GM18861 (cell line): ENCODE measurements around the gene TRIOBP.
"Not testable (repeated sequence)": the region's sequence is repeated elsewhere in the genome, so short reads cannot be mapped to it uniquely, and the experiment has no call there.

Experiments used
- ATAC-seq: cut with Tn5 transposase; IDR thresholded peaks from one replicate; pipeline ENCODE4 v1.9.1; 2021; ENCODE audit not compliant: unreplicated experiment

TRIOBP gene

GRCh38 chr22:37775785-37776638, 79.2 kb downstream of the TRIOBP start:
- no peak for ATAC-seq

GRCh38 chr22:37776639-37777005, 79.8 kb downstream of the TRIOBP start:
- no peak for ATAC-seq

GRCh38 chr22:37777122-37777687, 80.4 kb downstream of the TRIOBP start:
- peak; percentile 59 for ATAC-seq

GRCh38 chr22:37778370-37779009, 81.6 kb downstream of the TRIOBP start:
- ATAC-seq: no peak

- no peak for ATAC-seq
Measured at GRCh38 chr22:37781434-37782059, 84.7 kb downstream of the TRIOBP start.

- no peak for ATAC-seq
Measured at GRCh38 chr22:37782340-37783168, 85.7 kb downstream of the TRIOBP start.

GRCh38 chr22:37784829-37785495, 88.1 kb downstream of the TRIOBP start:
- no peak for ATAC-seq

GRCh38 chr22:37790234-37790633, 93.4 kb downstream of the TRIOBP start:
- no peak for ATAC-seq

- ATAC-seq: no peak
Measured at GRCh38 chr22:37792494-37792893, 95.6 kb downstream of the TRIOBP start.

- no peak for ATAC-seq
Measured at GRCh38 chr22:37794376-37794775, 97.5 kb downstream of the TRIOBP start.

GRCh38 chr22:37796079-37796478, 99.2 kb downstream of the TRIOBP start:
- no peak for ATAC-seq

GRCh38 chr22:37797259-37797658, 100.4 kb downstream of the TRIOBP start:
- ATAC-seq: not testable (repeated sequence)

GRCh38 chr22:37797874-37798500, 101.1 kb downstream of the TRIOBP start:
- ATAC-seq: no peak

- not testable (repeated sequence) for ATAC-seq
Measured at GRCh38 chr22:37799979-37800378, 103.1 kb downstream of the TRIOBP start.

GRCh38 chr22:37801946-37802309, 105.1 kb downstream of the TRIOBP start:
- ATAC-seq: no peak

- no peak for ATAC-seq
Measured at GRCh38 chr22:37802310-37803194, 105.7 kb downstream of the TRIOBP start.

- no peak for ATAC-seq
Measured at GRCh38 chr22:37803195-37803638, 106.4 kb downstream of the TRIOBP start.

- no peak for ATAC-seq
Measured at GRCh38 chr22:37803639-37804351, 106.9 kb downstream of the TRIOBP start.
